Ramos (cell line): ENCODE results near the gene ZNF521.

ENCODE experiments used
- in situ Hi-C: fragments of 300-500 bp; cut with MboI; formaldehyde crosslinking; loops from one replicate; pipeline ENCODE4 v1.14.3; 2022; ENCODE audit warnings: low sequenced_read_pairs; ENCODE audit not compliant: unreplicated experiment

ZNF521 gene

GRCh38 chr18:25176518-25177042 lies 175.4 kb downstream of the ZNF521 start:
- in situ Hi-C loops, result no loop called here

GRCh38 chr18:25175558-25176517 lies 176.1 kb downstream of the ZNF521 start:
- in situ Hi-C loops, result no loop called here

- in situ Hi-C loops, result no loop called here
Observed at GRCh38 chr18:25174324-25174723, 177.6 kb downstream of the ZNF521 start.

GRCh38 chr18:25171334-25171733 lies 180.6 kb downstream of the ZNF521 start:
- in situ Hi-C loops, result no loop called here

- in situ Hi-C loops, result no loop called here
Observed at GRCh38 chr18:25170402-25170801, 181.6 kb downstream of the ZNF521 start.

- in situ Hi-C loops, result no loop called here
Observed at GRCh38 chr18:25169701-25170100, 182.3 kb downstream of the ZNF521 start.

- in situ Hi-C loops, result no loop called here
Observed at GRCh38 chr18:25167612-25168410, 184.2 kb downstream of the ZNF521 start.

- in situ Hi-C loops, result no loop called here
Observed at GRCh38 chr18:25166113-25166512, 185.9 kb downstream of the ZNF521 start.

GRCh38 chr18:25164848-25165811 lies 186.8 kb downstream of the ZNF521 start:
- in situ Hi-C loops, result no loop called here

- in situ Hi-C loops, result no loop called here
Observed at GRCh38 chr18:25164211-25164847, 187.6 kb downstream of the ZNF521 start.

- in situ Hi-C loops, result no loop called here
Observed at GRCh38 chr18:25153426-25153825, 198.5 kb downstream of the ZNF521 start.

- in situ Hi-C loops, result no loop called here
Observed at GRCh38 chr18:25147877-25148488, 204.0 kb downstream of the ZNF521 start.

- in situ Hi-C loops, result no loop called here
Observed at GRCh38 chr18:25146512-25146910, 205.5 kb downstream of the ZNF521 start.

- in situ Hi-C loops, result no loop called here
Observed at GRCh38 chr18:25145731-25146511, 206.0 kb downstream of the ZNF521 start.

GRCh38 chr18:25144820-25145219 lies 207.1 kb downstream of the ZNF521 start:
- in situ Hi-C loops, result no loop called here

GRCh38 chr18:25141886-25142285 lies 210.1 kb downstream of the ZNF521 start:
- in situ Hi-C loops, result no loop called here

- in situ Hi-C loops, result no loop called here
Observed at GRCh38 chr18:25141399-25141798, 210.6 kb downstream of the ZNF521 start.

GRCh38 chr18:25140962-25141308 lies 211.0 kb downstream of the ZNF521 start:
- in situ Hi-C loops, result no loop called here
